RWPE2 (cell line): ENCODE results near the gene VPS45.

ENCODE experiments used
- ATAC-seq: fragments of 200-7000 bp; cut with Tn5 transposase; 3 replicates; pipeline ENCODE4 v1.9.1; 2021; ENCODE audit warnings: low read depth
- DNase-seq: peaks from one replicate; pipeline ENCODE4 v3.0.0-alpha.2; 2020; ENCODE audit warnings: low spot score
- H3K27ac ChIP-seq: fragments of 450-650 bp; 2 replicates; pipeline ENCODE4 v1.5.1; 2017; ENCODE audit warnings: mild to moderate bottlenecking; ENCODE audit not compliant: poor library complexity, severe bottlenecking
- H3K27me3 ChIP-seq: fragments of 250-450 bp; sonication (Bioruptor Pico); 2 replicates; pipeline ENCODE4 v1.5.1; 2021; ENCODE audit warnings: mild to moderate bottlenecking, moderate library complexity; ENCODE audit not compliant: insufficient read depth, poor library complexity, severe bottlenecking
- H3K36me3 ChIP-seq: fragments of 250-450 bp; sonication (Bioruptor Pico); 2 replicates; pipeline ENCODE4 v1.5.1; 2020; ENCODE audit warnings: low read depth, mild to moderate bottlenecking, moderate library complexity
- H3K4me1 ChIP-seq: fragments of 250-450 bp; sonication (Bioruptor Pico); 2 replicates; pipeline ENCODE4 v1.5.1; 2021; ENCODE audit warnings: mild to moderate bottlenecking, moderate library complexity; ENCODE audit not compliant: insufficient read depth, poor library complexity, severe bottlenecking
- H3K4me3 ChIP-seq: fragments of 250-450 bp; sonication (Bioruptor Pico); 2 replicates; pipeline ENCODE4 v1.5.1; 2021; ENCODE audit warnings: mild to moderate bottlenecking, moderate library complexity; ENCODE audit not compliant: severe bottlenecking
- H3K9me3 ChIP-seq: fragments of 250-450 bp; sonication (Bioruptor Pico); 2 replicates; pipeline ENCODE4 v1.5.1; 2021; ENCODE audit warnings: mild to moderate bottlenecking, moderate library complexity; ENCODE audit not compliant: severe bottlenecking
- TF ChIP-seq, protein P1 (sequence below): fragments of 450-650 bp; IDR thresholded peaks from one replicate; pipeline ENCODE4 v1.5.1; 2017; ENCODE audit warnings: mild to moderate bottlenecking, moderate library complexity; ENCODE audit not compliant: poor library complexity, severe bottlenecking

The VPS45 gene

DNA sequence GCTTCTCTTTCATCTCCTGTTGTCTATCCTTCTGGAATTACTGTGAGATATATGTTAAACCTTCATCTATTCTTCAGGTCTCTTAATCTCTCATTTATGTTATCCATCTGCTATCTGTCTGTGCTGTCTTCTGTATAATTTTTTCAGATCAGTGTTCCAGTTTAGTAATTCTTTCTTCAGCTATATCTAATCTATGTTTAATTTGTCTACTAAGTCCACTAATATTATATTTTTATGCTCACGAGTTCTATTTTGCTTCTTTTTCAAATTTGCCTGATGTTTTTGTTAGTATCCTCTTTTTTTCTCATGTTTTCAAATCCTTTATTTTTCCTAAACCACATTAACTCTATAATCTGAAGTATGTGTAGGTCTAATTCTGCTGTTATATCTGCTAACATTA is 47.5 kb downstream of the VPS45 start:
- H3K4me3 ChIP-seq = no peak overlapping the region
- H3K27ac ChIP-seq = no peak overlapping the region
- no peak for ATAC-seq
- H3K9me3 ChIP-seq = no peaks in the 10 kb centered on the region
- DNase-seq = no peak
- H3K4me1 ChIP-seq = no peaks in the 10 kb centered on the region
- TF ChIP-seq, protein P1, sequence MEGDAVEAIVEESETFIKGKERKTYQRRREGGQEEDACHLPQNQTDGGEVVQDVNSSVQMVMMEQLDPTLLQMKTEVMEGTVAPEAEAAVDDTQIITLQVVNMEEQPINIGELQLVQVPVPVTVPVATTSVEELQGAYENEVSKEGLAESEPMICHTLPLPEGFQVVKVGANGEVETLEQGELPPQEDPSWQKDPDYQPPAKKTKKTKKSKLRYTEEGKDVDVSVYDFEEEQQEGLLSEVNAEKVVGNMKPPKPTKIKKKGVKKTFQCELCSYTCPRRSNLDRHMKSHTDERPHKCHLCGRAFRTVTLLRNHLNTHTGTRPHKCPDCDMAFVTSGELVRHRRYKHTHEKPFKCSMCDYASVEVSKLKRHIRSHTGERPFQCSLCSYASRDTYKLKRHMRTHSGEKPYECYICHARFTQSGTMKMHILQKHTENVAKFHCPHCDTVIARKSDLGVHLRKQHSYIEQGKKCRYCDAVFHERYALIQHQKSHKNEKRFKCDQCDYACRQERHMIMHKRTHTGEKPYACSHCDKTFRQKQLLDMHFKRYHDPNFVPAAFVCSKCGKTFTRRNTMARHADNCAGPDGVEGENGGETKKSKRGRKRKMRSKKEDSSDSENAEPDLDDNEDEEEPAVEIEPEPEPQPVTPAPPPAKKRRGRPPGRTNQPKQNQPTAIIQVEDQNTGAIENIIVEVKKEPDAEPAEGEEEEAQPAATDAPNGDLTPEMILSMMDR = no peak
- H3K27me3 ChIP-seq = no peaks in the 10 kb centered on the region
- peaks cover 9% of the 10 kb centered on the region; the same call in 1 of the 2 replicates for H3K36me3 ChIP-seq

DNA sequence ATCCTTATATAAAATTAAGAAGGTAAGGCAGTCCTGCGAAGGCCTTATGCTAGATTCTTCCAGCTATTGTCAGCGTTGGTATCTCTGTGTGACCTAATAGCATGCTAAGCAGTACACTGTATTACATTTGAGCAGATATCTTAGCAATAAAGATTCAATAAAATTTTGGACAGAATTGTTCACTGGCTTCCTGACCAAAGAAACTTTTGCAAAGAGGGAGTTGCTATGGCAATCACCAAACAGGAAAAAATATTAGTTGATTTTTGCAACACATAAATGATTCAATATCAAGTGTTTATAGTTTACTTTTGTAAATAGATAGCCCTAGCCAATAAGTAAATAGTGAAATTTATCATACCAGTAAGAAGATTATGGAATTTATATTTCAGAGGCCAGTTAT is 51.1 kb downstream of the VPS45 start:
- TF ChIP-seq, protein P1 = no peak
- Histone ChIP-seq H3K27me3 (no peaks in the 10 kb centered on the region), H3K27ac (no peak overlapping the region), H3K4me1 (no peaks in the 10 kb centered on the region), H3K4me3 (no peak overlapping the region), H3K36me3 (peaks cover 3% of the 10 kb centered on the region; the same call in 1 of the 2 replicates), H3K9me3 (no peaks in the 10 kb centered on the region)
- DNase-seq (no peak), ATAC-seq (no peak)

DNA sequence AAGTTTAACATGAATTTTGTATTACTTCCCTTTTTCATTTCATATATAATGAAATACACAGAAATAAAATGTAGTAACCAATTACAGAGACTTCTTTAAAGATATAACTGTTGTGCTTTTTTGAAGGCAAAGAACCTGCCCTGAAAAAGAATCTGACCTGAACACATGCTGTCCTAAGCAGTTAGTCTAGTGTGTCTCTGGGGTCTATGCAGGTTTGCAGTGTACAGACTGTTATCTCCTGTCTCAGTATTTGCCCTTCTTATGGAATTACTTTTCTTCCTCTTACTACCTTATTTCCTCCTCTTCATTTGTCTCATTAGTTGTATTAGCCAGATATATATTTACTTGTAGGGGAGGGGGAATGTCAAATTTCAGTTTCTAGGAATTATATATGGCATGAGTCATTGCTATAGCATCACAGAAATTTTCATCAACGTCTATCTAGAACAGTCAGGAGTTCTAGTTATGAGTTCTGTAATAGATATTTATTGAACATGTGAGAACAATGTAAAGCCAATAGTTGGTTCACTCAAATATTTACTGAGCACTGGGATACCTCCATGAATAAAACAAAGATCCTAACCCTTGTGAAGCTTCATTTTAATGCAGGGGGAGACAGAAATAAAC is 53.8 kb downstream of the VPS45 start:
- H3K9me3 ChIP-seq = no peaks in the 10 kb centered on the region
- TF ChIP-seq, protein P1 = no peak
- H3K27me3 ChIP-seq = no peaks in the 10 kb centered on the region
- H3K4me3 ChIP-seq = no peak overlapping the region
- ATAC-seq (peak; percentile 74), DNase-seq (no peak)
- no peaks in the 10 kb centered on the region for H3K4me1 ChIP-seq
- peak overlapping the region; percentile 4 for H3K27ac ChIP-seq
- peaks cover 3% of the 10 kb centered on the region; the same call in 1 of the 2 replicates for H3K36me3 ChIP-seq

DNA sequence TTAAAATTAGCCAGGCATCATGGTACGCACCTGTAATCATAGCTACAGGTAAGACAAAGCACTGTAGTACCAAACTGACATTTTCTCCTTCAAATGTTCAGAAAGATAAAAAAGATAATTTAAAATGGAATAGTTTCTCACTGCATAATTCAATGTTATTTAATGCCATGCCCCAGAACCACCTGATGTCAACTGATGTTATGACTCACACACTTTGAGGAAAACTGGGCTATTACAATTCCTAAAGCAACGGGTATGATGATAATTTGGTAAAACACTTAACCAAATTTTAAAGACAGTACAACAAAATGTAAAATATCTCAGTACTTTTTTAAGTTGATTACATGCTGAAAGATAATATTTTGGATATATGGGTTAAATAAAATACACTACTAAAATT is 59.2 kb downstream of the VPS45 start:
- H3K4me3 ChIP-seq = no peak overlapping the region
- H3K4me1 ChIP-seq = peaks cover 4% of the 10 kb centered on the region
- TF ChIP-seq, protein P1 = no peak
- no peaks in the 10 kb centered on the region for H3K27me3 ChIP-seq
- H3K27ac ChIP-seq = no peak overlapping the region
- ATAC-seq (no peak), DNase-seq (no peak)
- H3K9me3 ChIP-seq = no peaks in the 10 kb centered on the region
- H3K36me3 ChIP-seq = peaks cover 6% of the 10 kb centered on the region; the same call in 1 of the 2 replicates

DNA sequence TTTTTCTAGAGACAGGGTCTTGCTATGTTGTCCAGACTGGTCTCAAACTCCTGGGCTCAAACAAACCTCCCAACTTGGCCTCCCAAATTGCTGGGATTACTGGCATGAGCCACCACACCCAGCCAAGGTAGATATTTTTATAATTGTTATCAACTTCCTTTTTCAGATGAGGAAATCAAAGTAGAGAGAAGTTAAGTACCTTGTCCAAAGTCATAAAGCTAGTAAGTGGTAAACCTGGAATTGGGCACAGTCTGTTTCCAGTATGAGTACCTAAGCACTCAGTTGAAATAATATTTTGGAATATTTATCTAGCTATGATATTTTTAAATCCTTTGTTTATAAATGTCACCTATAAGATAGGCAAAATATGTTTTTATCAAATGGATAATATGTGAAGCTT is 59.9 kb downstream of the VPS45 start:
- no peak overlapping the region for H3K27ac ChIP-seq
- TF ChIP-seq, protein P1 = no peak
- H3K9me3 ChIP-seq = no peaks in the 10 kb centered on the region
- DNase-seq = no peak
- H3K36me3 ChIP-seq = peaks cover 6% of the 10 kb centered on the region; the same call in 1 of the 2 replicates
- no peak for ATAC-seq
- H3K27me3 ChIP-seq = no peaks in the 10 kb centered on the region
- H3K4me3 ChIP-seq = no peak overlapping the region
- H3K4me1 ChIP-seq = peaks cover 4% of the 10 kb centered on the region
